Liver (tissue), 9 donors: ENCODE measurements around the gene ARPP21. TPM values are rescaled to one million over a fixed set of nuclear protein-coding genes. Genes with fewer than 3 reads are reported as not detected.

Experiments used
- DNase-seq: peaks from one replicate; pipeline ENCODE4 v3.0.0-alpha.2; 2017; ENCODE audit warnings: low spot score
- H3K27ac ChIP-seq, 2 donors: one replicate each; pipeline ENCODE4 v1.7.0; 2013; ENCODE audit warnings: inconsistent platforms in 2 of 2, low read length in 2 of 2, control low read depth in 1 of 2, low read depth in 1 of 2, mild to moderate bottlenecking in 1 of 2
- H3K27me3 ChIP-seq, 4 donors: one replicate each; pipeline versions ENCODE4 v1.6.1 to v1.7.0; 2013; ENCODE audit warnings: low read length in 3 of 4, inconsistent platforms in 1 of 4, mild to moderate bottlenecking in 1 of 4, moderate library complexity in 1 of 4; ENCODE audit not compliant: control insufficient read depth in 4 of 4, insufficient read depth in 4 of 4
- H3K36me3 ChIP-seq, 4 donors: one replicate each; pipeline versions ENCODE4 v1.6.1 to v1.7.0; 2013; ENCODE audit warnings: low read length in 3 of 4, mild to moderate bottlenecking in 3 of 4, low read depth in 1 of 4, moderate library complexity in 1 of 4; ENCODE audit not compliant: control insufficient read depth in 4 of 4, insufficient read depth in 3 of 4
- H3K4me1 ChIP-seq, 4 donors: one replicate each; pipeline versions ENCODE4 v1.6.1 to v1.7.0; 2013; ENCODE audit warnings: low read length in 3 of 4, mild to moderate bottlenecking in 3 of 4, moderate library complexity in 1 of 4; ENCODE audit not compliant: control insufficient read depth in 4 of 4, insufficient read depth in 4 of 4
- H3K4me3 ChIP-seq, 3 donors: one replicate each; pipeline versions ENCODE4 v1.6.1 to v1.7.0; 2013; ENCODE audit warnings: low read length in 3 of 3, control low read depth in 1 of 3, low read depth in 1 of 3, mild to moderate bottlenecking in 1 of 3
- H3K9ac ChIP-seq, 2 donors: one replicate each; pipeline ENCODE4 v1.7.0; 2013; ENCODE audit warnings: low read length in 2 of 2, mild to moderate bottlenecking in 2 of 2, moderate library complexity in 2 of 2, control low read depth in 1 of 2, low read depth in 1 of 2
- H3K9me3 ChIP-seq, 4 donors: one replicate each; pipeline versions ENCODE4 v1.6.1 to v1.7.0; 2013; ENCODE audit warnings: low read length in 3 of 4; ENCODE audit not compliant: control insufficient read depth in 4 of 4
- EGR1 ChIP-seq, 2 donors: IDR thresholded peaks; 2 replicates each; pipeline ENCODE4 v1.6.1; 2016 to 2018; ENCODE audit warnings: antibody characterized with exemption in 2 of 2, low read depth in 2 of 2
- FOXA1 ChIP-seq: IDR thresholded peaks from 2 replicates; pipeline ENCODE4 v1.6.1; 2016; ENCODE audit warnings: antibody characterized with exemption
- FOXA2 ChIP-seq: IDR thresholded peaks from 2 replicates; pipeline ENCODE4 v1.6.1; 2016; ENCODE audit warnings: antibody characterized with exemption
- GABPA ChIP-seq, 2 donors: IDR thresholded peaks in 1 of 2; conservative IDR thresholded peaks in 1 of 2; 2 replicates each; pipeline ENCODE4 v1.6.1; 2016; ENCODE audit warnings: antibody characterized with exemption in 2 of 2, mild to moderate bottlenecking in 1 of 2, moderate library complexity in 1 of 2
- HNF4A ChIP-seq, 2 donors: conservative IDR thresholded peaks; 2 replicates each; pipeline ENCODE4 v1.6.1; 2016; ENCODE audit warnings: antibody characterized with exemption in 2 of 2, mild to moderate bottlenecking in 2 of 2
- HNF4G ChIP-seq: IDR thresholded peaks from 2 replicates; pipeline ENCODE4 v1.6.1; 2016; ENCODE audit warnings: antibody characterized with exemption
- RAD21 ChIP-seq, 2 donors: IDR thresholded peaks; 2 replicates each; pipeline ENCODE4 v1.6.1; 2016; ENCODE audit warnings: antibody characterized with exemption in 2 of 2, mild to moderate bottlenecking in 2 of 2
- REST ChIP-seq: IDR thresholded peaks from 2 replicates; pipeline ENCODE4 v1.6.1; 2016; ENCODE audit warnings: antibody characterized with exemption, mild to moderate bottlenecking
- RXRA ChIP-seq, 2 donors: IDR thresholded peaks; 2 replicates each; pipeline ENCODE4 v1.6.1; 2017 to 2018; ENCODE audit warnings: antibody characterized with exemption in 2 of 2, mild to moderate bottlenecking in 1 of 2
- SP1 ChIP-seq: IDR thresholded peaks from 2 replicates; pipeline ENCODE4 v1.6.1; 2018; ENCODE audit warnings: antibody characterized with exemption, mild to moderate bottlenecking
- TAF1 ChIP-seq: conservative IDR thresholded peaks from 2 replicates; pipeline ENCODE4 v1.6.1; 2016; ENCODE audit warnings: antibody characterized with exemption, mild to moderate bottlenecking
- YY1 ChIP-seq: IDR thresholded peaks from 2 replicates; pipeline ENCODE4 v1.6.1; 2016; ENCODE audit warnings: antibody characterized with exemption, mild to moderate bottlenecking
- WGBS: extraction: QIAGEN DNeasy Blood & Tissue Kit; methylation state at CpG from one replicate; pipeline ENCODE4 v1.1.7; 2013; 5-methylcytosine and 5-hydroxymethylcytosine counted together
- polyA plus RNA-seq, 2 donors: library from polyadenylated mRNA; stranded (reverse) in 1 of 2; unstranded in 1 of 2; fragments of 200-250 nt in 1 of 2; fragments of >200 nt in 1 of 2; fragmentation: Nextera tagmentation in 1 of 2; extraction: Ambion mirVana in 1 of 2; gene quantifications; one replicate each; pipeline versions ENCODE4 v1.2.1 to v1.2.3, GENCODE V29; 2013 to 2015
- total RNA-seq, 2 donors: library from RNA; depleted of rRNA; stranded (reverse); fragments of >200 nt; gene quantifications; one replicate each; pipeline ENCODE4 v1.2.3, GENCODE V29; 2014
- TF ChIP-seq, protein P1 (sequence below): fragments of 150-350 bp; IDR thresholded peaks from 2 replicates; pipeline ENCODE4 v1.5.1; 2017; ENCODE audit warnings: improper control_type of control experiment, low read depth, low read length; ENCODE audit not compliant: missing input control
- TF ChIP-seq, protein P2 (sequence below): IDR thresholded peaks from 2 replicates; pipeline ENCODE4 v1.6.1; 2016; ENCODE audit warnings: antibody characterized with exemption
- TF ChIP-seq, protein P3 (sequence below): IDR thresholded peaks from 2 replicates; pipeline ENCODE4 v1.6.1; 2016; ENCODE audit warnings: antibody characterized with exemption
- TF ChIP-seq, protein P4 (sequence below): IDR thresholded peaks from 2 replicates; pipeline ENCODE4 v1.6.1; 2016; ENCODE audit warnings: antibody characterized with exemption
- donor health status: healthy.
- donor health status: healthy.
- donor health status: healthy.
- donor health status: healthy.
- donor health status: healthy.

ARPP21 gene
- total and polyA plus RNA-seq, 4 donors, result 0.42 to 1.3 (median 0.66) TPM; not detected in 1

DNA sequence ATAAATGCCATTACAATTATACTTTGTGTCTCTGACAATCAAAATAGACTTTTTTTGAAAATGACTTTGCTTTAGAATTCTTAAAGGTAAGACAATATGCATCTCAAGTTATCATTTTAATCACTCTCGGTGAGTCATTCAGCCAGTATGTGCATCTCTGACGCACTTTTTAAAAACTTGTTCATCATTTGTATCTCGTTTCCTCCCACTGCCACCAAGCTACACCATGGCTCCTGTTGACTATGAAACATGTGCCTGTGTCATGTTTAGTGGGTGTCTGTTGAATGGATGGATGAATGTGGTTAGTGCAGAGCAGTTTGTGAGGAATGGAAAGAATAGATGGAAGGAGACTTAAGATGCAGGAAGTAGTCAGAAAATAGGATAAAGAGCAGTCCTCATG lies 68.6 kb downstream of the ARPP21 start:
- no peaks in the 10 kb centered on the region for H3K27me3 ChIP-seq
- WGBS, result 91% methylated on average over 3 of the region's 3 CpGs
- H3K4me1 ChIP-seq, result no peaks in the 10 kb centered on the region
- no peak overlapping the region for H3K9ac ChIP-seq
- H3K4me3 ChIP-seq, result no peak overlapping the region
- no peaks in the 10 kb centered on the region for H3K9me3 ChIP-seq
- H3K36me3 ChIP-seq, result no peaks in the 10 kb centered on the region
- DNase-seq, result no peak
- no peak for TF ChIP-seq HNF4G
- TF ChIP-seq, protein P1, sequence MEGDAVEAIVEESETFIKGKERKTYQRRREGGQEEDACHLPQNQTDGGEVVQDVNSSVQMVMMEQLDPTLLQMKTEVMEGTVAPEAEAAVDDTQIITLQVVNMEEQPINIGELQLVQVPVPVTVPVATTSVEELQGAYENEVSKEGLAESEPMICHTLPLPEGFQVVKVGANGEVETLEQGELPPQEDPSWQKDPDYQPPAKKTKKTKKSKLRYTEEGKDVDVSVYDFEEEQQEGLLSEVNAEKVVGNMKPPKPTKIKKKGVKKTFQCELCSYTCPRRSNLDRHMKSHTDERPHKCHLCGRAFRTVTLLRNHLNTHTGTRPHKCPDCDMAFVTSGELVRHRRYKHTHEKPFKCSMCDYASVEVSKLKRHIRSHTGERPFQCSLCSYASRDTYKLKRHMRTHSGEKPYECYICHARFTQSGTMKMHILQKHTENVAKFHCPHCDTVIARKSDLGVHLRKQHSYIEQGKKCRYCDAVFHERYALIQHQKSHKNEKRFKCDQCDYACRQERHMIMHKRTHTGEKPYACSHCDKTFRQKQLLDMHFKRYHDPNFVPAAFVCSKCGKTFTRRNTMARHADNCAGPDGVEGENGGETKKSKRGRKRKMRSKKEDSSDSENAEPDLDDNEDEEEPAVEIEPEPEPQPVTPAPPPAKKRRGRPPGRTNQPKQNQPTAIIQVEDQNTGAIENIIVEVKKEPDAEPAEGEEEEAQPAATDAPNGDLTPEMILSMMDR, result no peak
- no peak for TF ChIP-seq REST
- TF ChIP-seq EGR1 (IDR thresholded peaks at IDR 0.05; ENCODE audit: low read depth in 2 of 2), result no peak
- TF ChIP-seq, protein P2, sequence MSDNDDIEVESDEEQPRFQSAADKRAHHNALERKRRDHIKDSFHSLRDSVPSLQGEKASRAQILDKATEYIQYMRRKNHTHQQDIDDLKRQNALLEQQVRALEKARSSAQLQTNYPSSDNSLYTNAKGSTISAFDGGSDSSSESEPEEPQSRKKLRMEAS, result no peak
- no peak for TF ChIP-seq RXRA (IDR thresholded peaks at IDR 0.05)
- no peak for TF ChIP-seq FOXA2
- TF ChIP-seq, protein P3, sequence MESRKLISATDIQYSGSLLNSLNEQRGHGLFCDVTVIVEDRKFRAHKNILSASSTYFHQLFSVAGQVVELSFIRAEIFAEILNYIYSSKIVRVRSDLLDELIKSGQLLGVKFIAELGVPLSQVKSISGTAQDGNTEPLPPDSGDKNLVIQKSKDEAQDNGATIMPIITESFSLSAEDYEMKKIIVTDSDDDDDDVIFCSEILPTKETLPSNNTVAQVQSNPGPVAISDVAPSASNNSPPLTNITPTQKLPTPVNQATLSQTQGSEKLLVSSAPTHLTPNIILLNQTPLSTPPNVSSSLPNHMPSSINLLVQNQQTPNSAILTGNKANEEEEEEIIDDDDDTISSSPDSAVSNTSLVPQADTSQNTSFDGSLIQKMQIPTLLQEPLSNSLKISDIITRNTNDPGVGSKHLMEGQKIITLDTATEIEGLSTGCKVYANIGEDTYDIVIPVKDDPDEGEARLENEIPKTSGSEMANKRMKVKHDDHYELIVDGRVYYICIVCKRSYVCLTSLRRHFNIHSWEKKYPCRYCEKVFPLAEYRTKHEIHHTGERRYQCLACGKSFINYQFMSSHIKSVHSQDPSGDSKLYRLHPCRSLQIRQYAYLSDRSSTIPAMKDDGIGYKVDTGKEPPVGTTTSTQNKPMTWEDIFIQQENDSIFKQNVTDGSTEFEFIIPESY, result no peak
- TF ChIP-seq HNF4A (conservative IDR thresholded peaks at IDR 0.05), result no peak
- TF ChIP-seq RAD21 (IDR thresholded peaks at IDR 0.05), result no peak
- no peak for TF ChIP-seq YY1
- TF ChIP-seq GABPA (IDR thresholded peaks at IDR 0.05 in 1 of 2, conservative IDR thresholded peaks at IDR 0.05 in 1 of 2), result no peak
- no peak overlapping the region for H3K27ac ChIP-seq

GRCh38 chr3:35708394-35709271 lies 69.3 kb downstream of the ARPP21 start:
- no peaks in the 10 kb centered on the region for H3K4me1 ChIP-seq
- no peak overlapping the region for H3K27ac ChIP-seq
- no peaks in the 10 kb centered on the region for H3K9me3 ChIP-seq
- no peak overlapping the region for H3K4me3 ChIP-seq
- WGBS, result 77% methylated on average over 8 of the region's 8 CpGs
- H3K36me3 ChIP-seq, result no peaks in the 10 kb centered on the region
- no peak overlapping the region for H3K9ac ChIP-seq
- TF ChIP-seq EGR1 (IDR thresholded peaks at IDR 0.05; ENCODE audit: low read depth in 2 of 2) (no peak), TAF1 (no peak), SP1 (no peak), RXRA (IDR thresholded peaks at IDR 0.05) (no peak), FOXA1 (no peak), FOXA2 (no peak), HNF4A (conservative IDR thresholded peaks at IDR 0.05) (no peak)
- TF ChIP-seq, protein P1, result no peak
- TF ChIP-seq, protein P4, sequence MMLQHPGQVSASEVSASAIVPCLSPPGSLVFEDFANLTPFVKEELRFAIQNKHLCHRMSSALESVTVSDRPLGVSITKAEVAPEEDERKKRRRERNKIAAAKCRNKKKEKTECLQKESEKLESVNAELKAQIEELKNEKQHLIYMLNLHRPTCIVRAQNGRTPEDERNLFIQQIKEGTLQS, result no peak
- TF ChIP-seq, protein P2, result no peak
- no peaks in the 10 kb centered on the region for H3K27me3 ChIP-seq
- no peak for DNase-seq
